OCI-LY3 (cell line): ENCODE measurements around the gene ITGA11.

Experiments
- EZH2phosphoT487 ChIP-seq: fragments of 200-600 bp; shearing (Covaris generic); IDR thresholded peaks from 2 replicates; pipeline ENCODE4 v1.6.1; 2018; ENCODE audit warnings: antibody characterized with exemption, mixed run types, low read depth
- TF ChIP-seq, protein P1 (sequence below): fragments of 200-600, 300-600 bp; sonication (generic); IDR thresholded peaks from 2 replicates; pipeline ENCODE4 v1.5.1; 2014; ENCODE audit warnings: antibody characterized with exemption, low read length, low read depth

DNA sequence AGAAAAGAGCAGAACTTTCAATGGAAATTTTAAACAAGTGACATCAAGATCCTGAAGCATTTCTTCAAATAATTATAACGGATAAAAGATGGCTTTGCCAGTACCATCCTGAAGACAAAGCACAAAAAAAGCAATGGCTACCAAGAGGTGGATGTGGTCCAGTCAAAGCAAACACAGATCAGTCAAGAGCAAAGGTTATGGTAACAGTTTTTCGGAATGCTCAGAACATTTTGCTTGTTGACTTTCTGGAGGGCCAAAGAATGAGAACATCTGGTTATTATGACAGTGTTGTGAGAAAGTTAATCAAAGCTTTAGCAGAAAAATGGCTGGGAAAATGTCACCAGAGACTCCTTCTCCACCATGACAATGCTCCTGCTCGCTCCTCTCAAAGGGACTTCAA lies 122.9 kb downstream of the ITGA11 start:
- TF ChIP-seq, protein P1, sequence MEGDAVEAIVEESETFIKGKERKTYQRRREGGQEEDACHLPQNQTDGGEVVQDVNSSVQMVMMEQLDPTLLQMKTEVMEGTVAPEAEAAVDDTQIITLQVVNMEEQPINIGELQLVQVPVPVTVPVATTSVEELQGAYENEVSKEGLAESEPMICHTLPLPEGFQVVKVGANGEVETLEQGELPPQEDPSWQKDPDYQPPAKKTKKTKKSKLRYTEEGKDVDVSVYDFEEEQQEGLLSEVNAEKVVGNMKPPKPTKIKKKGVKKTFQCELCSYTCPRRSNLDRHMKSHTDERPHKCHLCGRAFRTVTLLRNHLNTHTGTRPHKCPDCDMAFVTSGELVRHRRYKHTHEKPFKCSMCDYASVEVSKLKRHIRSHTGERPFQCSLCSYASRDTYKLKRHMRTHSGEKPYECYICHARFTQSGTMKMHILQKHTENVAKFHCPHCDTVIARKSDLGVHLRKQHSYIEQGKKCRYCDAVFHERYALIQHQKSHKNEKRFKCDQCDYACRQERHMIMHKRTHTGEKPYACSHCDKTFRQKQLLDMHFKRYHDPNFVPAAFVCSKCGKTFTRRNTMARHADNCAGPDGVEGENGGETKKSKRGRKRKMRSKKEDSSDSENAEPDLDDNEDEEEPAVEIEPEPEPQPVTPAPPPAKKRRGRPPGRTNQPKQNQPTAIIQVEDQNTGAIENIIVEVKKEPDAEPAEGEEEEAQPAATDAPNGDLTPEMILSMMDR = no peak
- TF ChIP-seq EZH2phosphoT487 = no peak
